HG03432 (cell line): ENCODE measurements around the gene MC5R.

Experiments
- ATAC-seq: cut with Tn5 transposase; IDR thresholded peaks from one replicate; pipeline ENCODE4 v1.9.1; 2021; ENCODE audit warnings: mild to moderate bottlenecking, moderate library complexity; ENCODE audit not compliant: unreplicated experiment

Gene MC5R

GRCh38 chr18:13823707-13824395 lies at the start of gene MC5R:
TSS of gene MC5R (plus strand) at chr18:13824149. CDS start at chr18:13825766, 1,617 bp downstream.
- ATAC-seq = peak; percentile 98

GRCh38 chr18:13775058-13775457 lies 48.9 kb upstream of the MC5R start:
- no peak for ATAC-seq

- no peak for ATAC-seq
These were observed 32.8 kb upstream of the MC5R start for GRCh38 chr18:13791181-13791580.

- no peak for ATAC-seq
These were observed 30.1 kb upstream of the MC5R start for GRCh38 chr18:13793819-13794218.

GRCh38 chr18:13796515-13796914 lies 27.4 kb upstream of the MC5R start:
- ATAC-seq = no peak

- ATAC-seq = no peak
These were observed 26.8 kb upstream of the MC5R start for GRCh38 chr18:13797157-13797611.

- no peak for ATAC-seq
These were observed 24.6 kb upstream of the MC5R start for GRCh38 chr18:13799396-13799795.

GRCh38 chr18:13800505-13801259 lies 23.3 kb upstream of the MC5R start:
- ATAC-seq = peak; percentile 50

- ATAC-seq = no peak
These were observed 22.7 kb upstream of the MC5R start for GRCh38 chr18:13801260-13801601.

- no peak for ATAC-seq
These were observed 19.6 kb upstream of the MC5R start for GRCh38 chr18:13804305-13804704.

GRCh38 chr18:13808294-13809042 lies 15.5 kb upstream of the MC5R start:
- no peak for ATAC-seq

- ATAC-seq = no peak
These were observed 14.9 kb upstream of the MC5R start for GRCh38 chr18:13809043-13809430.

- ATAC-seq = no peak
These were observed 14.3 kb upstream of the MC5R start for GRCh38 chr18:13809531-13810255.

GRCh38 chr18:13810950-13811485 lies 12.9 kb upstream of the MC5R start:
- ATAC-seq = no peak

GRCh38 chr18:13811993-13812392 lies 12.0 kb upstream of the MC5R start:
- ATAC-seq = no peak

GRCh38 chr18:13813271-13813849 lies 10.6 kb upstream of the MC5R start:
- peak; percentile 81 for ATAC-seq

- ATAC-seq = no peak
These were observed 2.3 kb downstream of the MC5R start for GRCh38 chr18:13826209-13826608.

- ATAC-seq = no peak
These were observed 8.0 kb downstream of the MC5R start for GRCh38 chr18:13831864-13832508.

GRCh38 chr18:13834496-13835015 lies 10.6 kb downstream of the MC5R start:
- ATAC-seq = no peak

GRCh38 chr18:13835202-13835601 lies 11.3 kb downstream of the MC5R start:
- no peak for ATAC-seq
